IPS-15b (cell line): ENCODE results near the gene RSBN1L.
"Not testable (repeated sequence)": the region's sequence is repeated elsewhere in the genome, so short reads cannot be mapped to it uniquely, and the experiment has no call there.

Source experiments
- H3K27me3 ChIP-seq: one replicate; pipeline ENCODE4 v1.6.1; 2013; ENCODE audit warnings: low read length; ENCODE audit not compliant: control insufficient read depth, insufficient read depth
- H3K36me3 ChIP-seq: one replicate; pipeline ENCODE4 v1.6.1; 2013; ENCODE audit warnings: low read length; ENCODE audit not compliant: control insufficient read depth, insufficient read depth
- H3K4me1 ChIP-seq: one replicate; pipeline ENCODE4 v1.6.1; 2013; ENCODE audit warnings: mild to moderate bottlenecking, low read length; ENCODE audit not compliant: control insufficient read depth, insufficient read depth
- H3K4me3 ChIP-seq: one replicate; pipeline ENCODE4 v1.5.1; 2013; ENCODE audit warnings: low read depth, low read length
- H3K9ac ChIP-seq: one replicate; pipeline ENCODE4 v1.6.1; 2013; ENCODE audit warnings: low read depth, mild to moderate bottlenecking, low read length
- H3K9me3 ChIP-seq: one replicate; pipeline ENCODE4 v1.6.1; 2013; ENCODE audit warnings: mild to moderate bottlenecking, low read length; ENCODE audit not compliant: control insufficient read depth, insufficient read depth

Gene RSBN1L

DNA sequence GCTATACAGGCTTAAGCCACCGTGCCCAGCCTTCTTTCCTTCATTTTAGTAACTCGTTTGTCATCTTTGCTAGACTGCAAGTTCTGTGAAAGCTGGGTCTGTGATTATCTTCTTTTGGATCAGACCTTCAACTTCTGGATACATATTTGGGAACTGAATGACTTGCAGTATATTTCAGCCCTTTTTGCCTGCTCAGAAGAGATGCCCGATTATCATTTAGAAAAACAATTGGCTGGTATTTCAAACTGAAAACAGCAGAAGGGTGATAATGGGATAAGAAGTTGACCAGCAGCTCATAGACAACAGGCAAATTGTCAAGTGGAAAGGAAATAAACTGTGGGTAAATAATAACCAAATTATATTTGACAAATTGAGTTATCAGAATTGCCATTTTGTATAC is 14.6 kb downstream of the RSBN1L start:
- no peaks in the 10 kb centered on the region for H3K36me3 ChIP-seq
- H3K27me3 ChIP-seq, result no peaks in the 10 kb centered on the region

DNA sequence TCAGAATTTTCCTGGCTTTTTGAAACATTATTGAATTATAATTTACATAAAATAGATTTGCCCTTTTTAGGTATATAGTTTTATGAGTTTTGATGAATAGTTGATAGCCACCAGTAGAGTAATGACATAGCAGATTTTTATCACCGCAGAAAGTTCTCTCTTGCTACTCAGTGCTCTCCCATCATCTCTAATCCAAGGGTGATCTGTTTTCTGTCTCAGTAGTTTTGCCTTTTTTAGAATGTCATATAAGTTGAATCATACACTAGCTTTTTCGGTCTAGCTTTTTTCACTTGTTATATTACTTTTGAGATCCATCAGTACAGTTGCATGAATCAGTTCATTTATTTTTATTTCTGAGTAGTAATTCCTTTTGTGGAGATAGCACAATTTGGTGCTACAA is 17.9 kb downstream of the RSBN1L start:
- no peaks in the 10 kb centered on the region for H3K36me3 ChIP-seq
- no peaks in the 10 kb centered on the region for H3K27me3 ChIP-seq
- no peaks in the 10 kb centered on the region for H3K9me3 ChIP-seq
- H3K4me1 ChIP-seq, result no peaks in the 10 kb centered on the region
- no peak overlapping the region for H3K4me3 ChIP-seq
- H3K9ac ChIP-seq, result no peak overlapping the region

More for the DNA sequence above, 14.6 kb downstream of the RSBN1L start:
- H3K9ac ChIP-seq, result no peak overlapping the region
- H3K4me3 ChIP-seq, result no peak overlapping the region
- H3K9me3 ChIP-seq, result no peaks in the 10 kb centered on the region
- H3K4me1 ChIP-seq, result no peaks in the 10 kb centered on the region

- H3K4me1 ChIP-seq, H3K4me3 ChIP-seq, H3K9me3 ChIP-seq, H3K36me3 ChIP-seq, H3K9ac ChIP-seq, H3K27me3 ChIP-seq: not testable (repeated sequence)
Measured at GRCh38 chr7:77714931-77715330, 18.7 kb downstream of the RSBN1L start.

DNA sequence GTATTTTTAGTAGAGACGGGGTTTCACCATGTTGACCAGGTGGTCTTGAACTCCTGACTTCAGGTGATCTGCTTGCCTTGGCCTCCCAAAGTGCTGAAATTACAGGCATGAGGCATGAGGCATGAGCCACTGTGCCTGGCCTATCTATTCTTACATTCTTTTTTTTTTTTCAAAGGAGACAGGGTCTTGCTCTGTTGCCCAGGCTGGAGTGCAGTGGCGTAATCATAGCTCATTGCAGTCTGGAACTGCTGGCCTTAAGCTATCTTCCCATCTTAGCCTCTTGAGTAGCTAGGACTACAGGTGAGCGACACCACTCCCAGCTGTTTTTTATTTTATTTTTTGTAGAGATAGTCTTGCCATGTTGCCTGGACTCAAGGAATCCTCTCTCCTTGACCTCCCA is 20.5 kb downstream of the RSBN1L start:
- Histone ChIP-seq H3K9ac (no peak overlapping the region), H3K9me3 (no peaks in the 10 kb centered on the region), H3K4me3 (no peak overlapping the region), H3K4me1 (no peaks in the 10 kb centered on the region), H3K27me3 (no peaks in the 10 kb centered on the region), H3K36me3 (no peaks in the 10 kb centered on the region)

GRCh38 chr7:77717566-77717965 is 21.3 kb downstream of the RSBN1L start:
- H3K9me3 ChIP-seq, H3K27me3 ChIP-seq, H3K9ac ChIP-seq, H3K36me3 ChIP-seq, H3K4me1 ChIP-seq, H3K4me3 ChIP-seq: not testable (repeated sequence)

- H3K36me3 ChIP-seq, result no peaks in the 10 kb centered on the region
- H3K4me1 ChIP-seq, result peaks cover 4% of the 10 kb centered on the region
- no peaks in the 10 kb centered on the region for H3K27me3 ChIP-seq
- no peaks in the 10 kb centered on the region for H3K9me3 ChIP-seq
- no peak overlapping the region for H3K9ac ChIP-seq
- no peak overlapping the region for H3K4me3 ChIP-seq
Measured at GRCh38 chr7:77727527-77727926, 31.3 kb downstream of the RSBN1L start.

GRCh38 chr7:77727936-77728701 is 31.9 kb downstream of the RSBN1L start:
- no peaks in the 10 kb centered on the region for H3K27me3 ChIP-seq
- no peaks in the 10 kb centered on the region for H3K9me3 ChIP-seq
- no peak overlapping the region for H3K4me3 ChIP-seq
- H3K4me1 ChIP-seq, result peaks cover 4% of the 10 kb centered on the region
- H3K9ac ChIP-seq, result no peak overlapping the region
- no peaks in the 10 kb centered on the region for H3K36me3 ChIP-seq

- Histone ChIP-seq H3K36me3 (no peaks in the 10 kb centered on the region), H3K27me3 (no peaks in the 10 kb centered on the region), H3K9me3 (no peaks in the 10 kb centered on the region), H3K4me1 (peaks cover 4% of the 10 kb centered on the region), H3K9ac (no peak overlapping the region), H3K4me3 (no peak overlapping the region)
Measured at GRCh38 chr7:77729574-77730348, 33.5 kb downstream of the RSBN1L start.

DNA sequence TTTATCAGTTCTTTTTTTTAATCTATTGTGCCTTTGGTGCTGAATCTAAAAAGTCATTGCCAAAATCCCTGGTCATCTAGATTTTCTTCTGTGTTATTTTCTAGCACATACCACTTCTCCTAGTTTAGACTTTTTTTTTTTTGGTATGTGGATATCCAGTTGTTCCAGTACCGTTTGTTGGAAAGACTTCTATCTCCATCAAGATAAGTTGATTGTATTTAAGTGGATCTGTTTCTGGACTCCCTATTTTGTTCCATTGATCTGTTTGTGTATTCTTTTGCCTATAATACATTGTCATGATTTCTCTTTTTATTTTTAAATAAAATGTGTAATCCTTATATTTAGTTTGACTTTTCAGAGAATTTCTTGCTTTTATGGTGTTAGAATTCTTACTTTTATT is 35.5 kb downstream of the RSBN1L start:
- H3K9me3 ChIP-seq, result no peaks in the 10 kb centered on the region
- H3K9ac ChIP-seq, result no peak overlapping the region
- H3K4me3 ChIP-seq, result no peak overlapping the region
- no peaks in the 10 kb centered on the region for H3K36me3 ChIP-seq
- H3K4me1 ChIP-seq, result peaks cover 4% of the 10 kb centered on the region
- no peaks in the 10 kb centered on the region for H3K27me3 ChIP-seq

DNA sequence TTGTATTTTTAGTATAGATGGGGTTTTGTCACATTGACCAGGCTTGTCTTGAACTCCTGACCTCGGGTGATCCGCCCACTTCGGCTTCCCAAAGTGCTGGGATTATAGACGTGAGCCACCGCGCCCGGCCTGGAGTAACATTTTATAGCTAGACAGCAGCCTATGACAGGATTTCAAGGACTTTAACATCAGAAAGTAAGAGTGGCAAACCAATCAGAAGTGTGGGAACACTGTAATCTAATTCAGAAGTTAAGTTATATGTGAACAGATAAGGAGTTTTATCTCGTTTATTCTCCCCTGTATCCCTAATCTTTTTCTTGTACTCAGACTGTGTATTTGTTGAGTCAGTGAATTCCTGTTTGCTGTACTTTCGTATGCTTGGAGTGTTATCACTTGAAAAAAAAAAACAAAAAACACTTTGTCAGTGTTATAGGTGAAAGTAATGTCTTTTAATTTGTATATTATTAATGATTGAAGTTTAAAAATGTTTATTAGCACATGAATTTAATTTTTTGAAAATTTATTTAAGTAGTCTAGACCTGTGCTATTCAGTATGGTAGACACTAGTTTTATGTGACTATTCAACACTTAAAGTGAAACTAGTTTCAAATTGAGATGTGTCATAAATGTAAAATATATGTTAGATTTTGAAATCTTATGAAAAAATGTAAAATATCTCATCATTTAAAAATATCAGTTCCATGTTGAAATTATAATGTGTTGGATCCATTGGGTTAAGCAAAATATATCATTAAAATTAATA is 38.6 kb downstream of the RSBN1L start:
- H3K9me3 ChIP-seq, result no peaks in the 10 kb centered on the region
- H3K36me3 ChIP-seq, result no peaks in the 10 kb centered on the region
- no peaks in the 10 kb centered on the region for H3K27me3 ChIP-seq
- H3K9ac ChIP-seq, result no peak overlapping the region
- H3K4me1 ChIP-seq, result no peaks in the 10 kb centered on the region
- no peak overlapping the region for H3K4me3 ChIP-seq

GRCh38 chr7:77735457-77735856 is 39.2 kb downstream of the RSBN1L start:
- Histone ChIP-seq H3K36me3 (no peaks in the 10 kb centered on the region), H3K4me1 (no peaks in the 10 kb centered on the region), H3K9me3 (no peaks in the 10 kb centered on the region), H3K9ac (no peak overlapping the region), H3K27me3 (no peaks in the 10 kb centered on the region), H3K4me3 (no peak overlapping the region)
